HG03025 (cell line): ENCODE measurements around the gene ZSCAN5B.
"Not testable (repeated sequence)": the region's sequence is repeated elsewhere in the genome, so short reads cannot be mapped to it uniquely, and the experiment has no call there.

Source experiments
- ATAC-seq: cut with Tn5 transposase; IDR thresholded peaks from one replicate; pipeline ENCODE4 v1.9.1; 2021; ENCODE audit warnings: mild to moderate bottlenecking, moderate library complexity; ENCODE audit not compliant: unreplicated experiment, low FRiP score

The ZSCAN5B gene

GRCh38 chr19:56197646-56198045, at the start of gene ZSCAN5B:
TSS of gene ZSCAN5B (minus strand) at chr19:56197783. CDS start at chr19:56193052, 4,731 bp downstream.
- ATAC-seq, result not testable (repeated sequence)

- not testable (repeated sequence) for ATAC-seq
Measured at GRCh38 chr19:56245764-56246163, 48.2 kb upstream of the ZSCAN5B start.

- no peak for ATAC-seq
Measured at GRCh38 chr19:56245121-56245740, 47.6 kb upstream of the ZSCAN5B start.

- ATAC-seq, result no peak
Measured at GRCh38 chr19:56223481-56223880, 25.9 kb upstream of the ZSCAN5B start.

GRCh38 chr19:56222901-56223300, 25.3 kb upstream of the ZSCAN5B start:
- no peak for ATAC-seq

GRCh38 chr19:56221851-56222250, 24.3 kb upstream of the ZSCAN5B start:
- ATAC-seq, result no peak

- ATAC-seq, result not testable (repeated sequence)
Measured at GRCh38 chr19:56221442-56221841, 23.9 kb upstream of the ZSCAN5B start.

- no peak for ATAC-seq
Measured at GRCh38 chr19:56218961-56219360, 21.4 kb upstream of the ZSCAN5B start.

GRCh38 chr19:56217039-56217949, 19.7 kb upstream of the ZSCAN5B start:
- no peak for ATAC-seq

- no peak for ATAC-seq
Measured at GRCh38 chr19:56211718-56212117, 14.1 kb upstream of the ZSCAN5B start.

GRCh38 chr19:56210036-56210435, 12.5 kb upstream of the ZSCAN5B start:
- ATAC-seq, result not testable (repeated sequence)

GRCh38 chr19:56209091-56209490, 11.5 kb upstream of the ZSCAN5B start:
- ATAC-seq, result no peak

- not testable (repeated sequence) for ATAC-seq
Measured at GRCh38 chr19:56207581-56207980, 10.0 kb upstream of the ZSCAN5B start.

GRCh38 chr19:56201973-56202372, 4.4 kb upstream of the ZSCAN5B start, which contains the start of gene ZSCAN5C:
TSS of gene ZSCAN5C (plus strand) at chr19:56202273. CDS start at chr19:56205914, 3,641 bp downstream.
- ATAC-seq, result no peak

- no peak for ATAC-seq
Measured at GRCh38 chr19:56199687-56200086, 2.1 kb upstream of the ZSCAN5B start.

- ATAC-seq, result no peak
Measured at GRCh38 chr19:56193981-56194640, 3.5 kb downstream of the ZSCAN5B start.

GRCh38 chr19:56191711-56192110, 5.9 kb downstream of the ZSCAN5B start:
- no peak for ATAC-seq

- no peak for ATAC-seq
Measured at GRCh38 chr19:56191115-56191514, 6.5 kb downstream of the ZSCAN5B start.

- no peak for ATAC-seq
Measured at GRCh38 chr19:56189785-56190184, 7.8 kb downstream of the ZSCAN5B start.

- no peak for ATAC-seq
Measured at GRCh38 chr19:56177564-56178243, 19.9 kb downstream of the ZSCAN5B start.
